HepG2 (cell line): Measurements from ENCODE around the gene NCOA6.

Source experiments
- NR2F1 ChIP-seq, 2 experiments: fragments of 450-650 bp in 1 of 2; formaldehyde crosslinking in 1 of 2; IDR thresholded peaks; 2 replicates each; pipeline versions ENCODE4 v1.5.0 to v1.6.1; 2016 to 2020; ENCODE audit warnings: mild to moderate bottlenecking in 1 of 2, missing compliant biosample characterization in 1 of 2, missing genetic modification reagents in 1 of 2, moderate library complexity in 1 of 2
- POLR2A ChIP-seq, 2 experiments: IDR thresholded peaks; 2 replicates each; pipeline ENCODE4 v1.6.1; 2011; ENCODE audit warnings: low read depth in 2 of 2, low read length in 2 of 2, mild to moderate bottlenecking in 1 of 2, moderate library complexity in 1 of 2; ENCODE audit not compliant: insufficient read depth in 1 of 2
- POLR2AphosphoS5 ChIP-seq: IDR thresholded peaks from 2 replicates; pipeline ENCODE4 v1.6.1; 2012; ENCODE audit warnings: low read depth, low read length
- TP53 ChIP-seq: sonication (generic); formaldehyde crosslinking; conservative IDR thresholded peaks from 2 replicates; pipeline ENCODE4 v1.4.0; 2020; ENCODE audit warnings: missing genetic modification reagents
- ZNF75D ChIP-seq: sonication (generic); formaldehyde crosslinking; IDR thresholded peaks from 2 replicates; pipeline ENCODE4 v1.8.1; 2023; ENCODE audit warnings: missing genetic modification reagents, mild to moderate bottlenecking, borderline replicate concordance
- TF ChIP-seq, protein P1 (sequence below): sonication (generic); formaldehyde crosslinking; IDR thresholded peaks from 2 replicates; pipeline ENCODE4 v1.5.0; 2020; ENCODE audit warnings: mild to moderate bottlenecking, missing genetic modification reagents, moderate library complexity

DNA sequence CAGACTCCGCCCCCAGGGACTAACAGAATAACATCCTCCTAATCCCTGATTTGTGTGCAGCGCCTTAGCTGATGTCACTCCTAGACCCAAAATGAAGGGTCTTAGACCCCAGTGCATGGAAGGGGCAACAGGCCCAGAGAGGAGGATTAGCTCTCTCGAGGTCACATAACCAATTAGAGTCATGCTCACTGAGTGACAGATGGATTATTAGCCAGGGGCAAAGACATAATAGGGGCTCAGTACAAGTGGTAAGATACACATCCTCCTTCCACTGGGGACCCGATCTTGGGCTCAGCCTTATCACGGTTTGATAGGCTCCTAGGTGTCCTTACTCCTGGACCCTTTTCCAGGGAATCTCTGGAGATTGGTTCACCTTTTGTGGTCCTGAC lies 120.4 kb downstream of the NCOA6 start:
- TF ChIP-seq NR2F1 (CRISPR knock-in tag; IDR thresholded peaks at IDR 0.05): no peak
- TF ChIP-seq POLR2A (IDR thresholded peaks at IDR 0.05; ENCODE audit: insufficient read depth in 1 of 2, low read depth in 2 of 2, low read length in 2 of 2): no peak
- no peak; the same call in 1 of the 2 replicates for TF ChIP-seq POLR2AphosphoS5
- no peak for TF ChIP-seq TP53 (CRISPR knock-in tag)
- TF ChIP-seq ZNF75D (CRISPR knock-in tag): no peak
- TF ChIP-seq, protein P1, sequence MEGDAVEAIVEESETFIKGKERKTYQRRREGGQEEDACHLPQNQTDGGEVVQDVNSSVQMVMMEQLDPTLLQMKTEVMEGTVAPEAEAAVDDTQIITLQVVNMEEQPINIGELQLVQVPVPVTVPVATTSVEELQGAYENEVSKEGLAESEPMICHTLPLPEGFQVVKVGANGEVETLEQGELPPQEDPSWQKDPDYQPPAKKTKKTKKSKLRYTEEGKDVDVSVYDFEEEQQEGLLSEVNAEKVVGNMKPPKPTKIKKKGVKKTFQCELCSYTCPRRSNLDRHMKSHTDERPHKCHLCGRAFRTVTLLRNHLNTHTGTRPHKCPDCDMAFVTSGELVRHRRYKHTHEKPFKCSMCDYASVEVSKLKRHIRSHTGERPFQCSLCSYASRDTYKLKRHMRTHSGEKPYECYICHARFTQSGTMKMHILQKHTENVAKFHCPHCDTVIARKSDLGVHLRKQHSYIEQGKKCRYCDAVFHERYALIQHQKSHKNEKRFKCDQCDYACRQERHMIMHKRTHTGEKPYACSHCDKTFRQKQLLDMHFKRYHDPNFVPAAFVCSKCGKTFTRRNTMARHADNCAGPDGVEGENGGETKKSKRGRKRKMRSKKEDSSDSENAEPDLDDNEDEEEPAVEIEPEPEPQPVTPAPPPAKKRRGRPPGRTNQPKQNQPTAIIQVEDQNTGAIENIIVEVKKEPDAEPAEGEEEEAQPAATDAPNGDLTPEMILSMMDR: no peak
